ENCODE data around the gene NIPA2. TPM values are rescaled to one million over a fixed set of nuclear protein-coding genes. Genes with fewer than 3 reads are reported as not detected.

NIPA2 gene
- total RNA-seq, 1 donor from 2014 or later: 43.6 TPM

- no peak for DNase-seq
- ATAC-seq: no peak
- H3K4me3 ChIP-seq: no peak overlapping the region
- TF ChIP-seq CTCF (IDR thresholded peaks at IDR 0.05): no peak
- H3K4me1 ChIP-seq: no peaks in the 10 kb centered on the region
- H3K36me3 ChIP-seq: peaks cover 16% of the 10 kb centered on the region
- no peaks in the 10 kb centered on the region for H3K27me3 ChIP-seq (ENCODE audit: low read depth)
- no peaks in the 10 kb centered on the region for H3K9me3 ChIP-seq
- no peak overlapping the region for H3K27ac ChIP-seq
- intact Hi-C loops (cut with DNase I): no loop called here
These were observed 28.2 kb upstream of the NIPA2 start for GRCh38 chr15:22810033-22810852.

GRCh38 chr15:22810853-22811338, 27.6 kb upstream of the NIPA2 start:
- no peak overlapping the region for H3K4me3 ChIP-seq
- H3K36me3 ChIP-seq: peaks cover 16% of the 10 kb centered on the region
- no peak overlapping the region for H3K27ac ChIP-seq
- intact Hi-C loops (cut with DNase I): no loop called here
- no peak for TF ChIP-seq CTCF (IDR thresholded peaks at IDR 0.05)
- H3K4me1 ChIP-seq: no peaks in the 10 kb centered on the region
- no peaks in the 10 kb centered on the region for H3K27me3 ChIP-seq (ENCODE audit: low read depth)
- no peaks in the 10 kb centered on the region for H3K9me3 ChIP-seq
- DNase-seq: no peak
- no peak for ATAC-seq

GRCh38 chr15:22811640-22812039, 26.8 kb upstream of the NIPA2 start:
- no peaks in the 10 kb centered on the region for H3K4me1 ChIP-seq
- intact Hi-C loops (cut with DNase I): no loop called here
- no peak overlapping the region for H3K4me3 ChIP-seq
- H3K9me3 ChIP-seq: no peaks in the 10 kb centered on the region
- no peak overlapping the region for H3K27ac ChIP-seq
- peak; percentile 32 to 65 for ATAC-seq
- peaks cover 16% of the 10 kb centered on the region for H3K36me3 ChIP-seq
- H3K27me3 ChIP-seq (ENCODE audit: low read depth): no peaks in the 10 kb centered on the region
- no peak for DNase-seq
- peak; percentile 31 for TF ChIP-seq CTCF (IDR thresholded peaks at IDR 0.05)

- Histone ChIP-seq H3K27ac (no peak overlapping the region), H3K27me3 (ENCODE audit: low read depth) (no peaks in the 10 kb centered on the region), H3K4me1 (no peaks in the 10 kb centered on the region), H3K4me3 (no peak overlapping the region), H3K36me3 (peaks cover 16% of the 10 kb centered on the region), H3K9me3 (no peaks in the 10 kb centered on the region)
- ATAC-seq (no peak), DNase-seq (no peak)
- intact Hi-C loops (cut with DNase I): no loop called here
- no peak for TF ChIP-seq CTCF (IDR thresholded peaks at IDR 0.05)
These were observed 24.6 kb upstream of the NIPA2 start for GRCh38 chr15:22813844-22814243.

GRCh38 chr15:22815766-22816165, 22.7 kb upstream of the NIPA2 start:
- no peaks in the 10 kb centered on the region for H3K27me3 ChIP-seq (ENCODE audit: low read depth)
- no peaks in the 10 kb centered on the region for H3K9me3 ChIP-seq
- peaks cover 26% of the 10 kb centered on the region for H3K36me3 ChIP-seq
- no peaks in the 10 kb centered on the region for H3K4me1 ChIP-seq
- H3K27ac ChIP-seq: no peak overlapping the region
- no peak for ATAC-seq
- no peak for DNase-seq
- no peak for TF ChIP-seq CTCF (IDR thresholded peaks at IDR 0.05)
- intact Hi-C loops (cut with DNase I): no loop called here
- H3K4me3 ChIP-seq: no peak overlapping the region

All from lower lobe of right lung (tissue), 2 donors.